ENCODE data around the gene PRDM8.

Gene PRDM8

DNA sequence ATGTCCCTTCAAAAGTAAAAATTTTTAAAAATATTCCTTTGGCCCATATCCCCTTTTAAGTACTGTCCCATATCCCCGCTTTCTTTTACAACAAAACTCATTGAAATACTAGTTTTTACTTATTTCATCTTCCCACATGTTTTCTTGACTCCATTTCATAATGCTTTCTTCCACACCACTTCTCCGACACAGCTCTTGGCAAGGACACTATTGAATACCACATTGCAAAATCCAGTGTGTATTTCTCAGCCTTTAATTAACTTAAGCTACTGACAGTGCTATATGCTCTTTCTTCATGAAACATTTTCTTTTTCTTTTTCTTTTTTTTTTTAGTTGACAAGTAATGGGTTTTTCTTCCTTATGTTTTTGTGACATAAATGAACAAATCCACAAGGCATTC is 28.8 kb downstream of the PRDM8 start:
- TF ChIP-seq, protein P1, sequence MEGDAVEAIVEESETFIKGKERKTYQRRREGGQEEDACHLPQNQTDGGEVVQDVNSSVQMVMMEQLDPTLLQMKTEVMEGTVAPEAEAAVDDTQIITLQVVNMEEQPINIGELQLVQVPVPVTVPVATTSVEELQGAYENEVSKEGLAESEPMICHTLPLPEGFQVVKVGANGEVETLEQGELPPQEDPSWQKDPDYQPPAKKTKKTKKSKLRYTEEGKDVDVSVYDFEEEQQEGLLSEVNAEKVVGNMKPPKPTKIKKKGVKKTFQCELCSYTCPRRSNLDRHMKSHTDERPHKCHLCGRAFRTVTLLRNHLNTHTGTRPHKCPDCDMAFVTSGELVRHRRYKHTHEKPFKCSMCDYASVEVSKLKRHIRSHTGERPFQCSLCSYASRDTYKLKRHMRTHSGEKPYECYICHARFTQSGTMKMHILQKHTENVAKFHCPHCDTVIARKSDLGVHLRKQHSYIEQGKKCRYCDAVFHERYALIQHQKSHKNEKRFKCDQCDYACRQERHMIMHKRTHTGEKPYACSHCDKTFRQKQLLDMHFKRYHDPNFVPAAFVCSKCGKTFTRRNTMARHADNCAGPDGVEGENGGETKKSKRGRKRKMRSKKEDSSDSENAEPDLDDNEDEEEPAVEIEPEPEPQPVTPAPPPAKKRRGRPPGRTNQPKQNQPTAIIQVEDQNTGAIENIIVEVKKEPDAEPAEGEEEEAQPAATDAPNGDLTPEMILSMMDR (conservative IDR thresholded peaks at IDR 0.05; ENCODE audit: low read depth, low read length), result no peak
- no peak overlapping the region for H3K4me3 ChIP-seq (ENCODE audit: low read depth, low read length)
- DNase-seq (ENCODE audit: low read depth), result no peak

GRCh38 chr4:80228460-80228859 is 31.2 kb downstream of the PRDM8 start:
- no peak for DNase-seq (ENCODE audit: low read depth)
- TF ChIP-seq, protein P1 (conservative IDR thresholded peaks at IDR 0.05; ENCODE audit: low read depth, low read length), result no peak
- no peak overlapping the region for H3K4me3 ChIP-seq (ENCODE audit: low read depth, low read length)

DNA sequence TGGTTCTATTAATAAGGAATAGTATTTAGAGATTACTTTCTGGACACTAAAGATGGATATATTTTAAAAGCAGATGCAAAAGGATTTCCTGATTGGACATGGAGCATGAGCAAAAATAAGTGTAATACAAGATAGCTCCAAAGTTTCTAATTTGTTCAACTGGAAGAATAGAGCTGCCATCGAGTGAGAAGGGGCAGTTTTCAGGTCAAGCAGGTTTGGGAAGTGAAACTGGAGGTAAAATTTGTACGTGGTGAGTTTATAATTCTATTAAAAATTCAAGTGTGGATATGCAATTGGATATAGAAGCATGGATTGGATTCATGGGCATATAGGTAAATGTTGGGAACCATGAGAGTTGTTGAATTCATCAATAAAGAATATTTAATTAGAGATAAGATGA is 31.8 kb downstream of the PRDM8 start:
- DNase-seq (ENCODE audit: low read depth), result no peak
- TF ChIP-seq, protein P1 (conservative IDR thresholded peaks at IDR 0.05; ENCODE audit: low read depth, low read length), result no peak
- H3K4me3 ChIP-seq (ENCODE audit: low read depth, low read length), result no peak overlapping the region

- no peak for DNase-seq (ENCODE audit: low read depth)
- TF ChIP-seq, protein P1 (conservative IDR thresholded peaks at IDR 0.05; ENCODE audit: low read depth, low read length), result no peak
- H3K4me3 ChIP-seq (ENCODE audit: low read depth, low read length), result no peak overlapping the region
Observed at GRCh38 chr4:80229590-80229989, 32.3 kb downstream of the PRDM8 start.

DNA sequence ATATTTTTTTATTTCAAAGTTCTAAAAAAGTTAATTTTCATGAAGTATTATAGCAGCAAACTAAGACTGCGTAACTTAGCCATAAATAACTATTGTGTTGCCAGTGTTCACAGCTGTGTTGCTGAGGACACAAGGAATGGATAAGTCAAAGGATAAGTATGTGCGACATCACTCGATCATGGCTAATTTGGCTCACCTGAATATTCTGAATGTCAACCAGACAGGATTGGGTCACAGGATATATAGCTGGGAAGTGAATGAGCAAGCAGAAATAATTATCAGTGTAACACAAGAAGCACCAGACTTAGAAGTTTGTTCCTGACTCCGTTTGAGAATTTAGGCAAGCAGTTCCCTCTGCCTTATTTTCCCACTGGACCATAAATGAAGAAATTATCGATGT is 33.9 kb downstream of the PRDM8 start:
- DNase-seq (ENCODE audit: low read depth), result no peak
- TF ChIP-seq, protein P1 (conservative IDR thresholded peaks at IDR 0.05; ENCODE audit: low read depth, low read length), result no peak

GRCh38 chr4:80232707-80233370 is 35.5 kb downstream of the PRDM8 start:
- H3K4me3 ChIP-seq (ENCODE audit: low read depth, low read length), result no peak overlapping the region
- DNase-seq (ENCODE audit: low read depth), result no peak

More for the DNA sequence above, 33.9 kb downstream of the PRDM8 start:
- H3K4me3 ChIP-seq (ENCODE audit: low read depth, low read length), result no peak overlapping the region

More at GRCh38 chr4:80232707-80233370, 35.5 kb downstream of the PRDM8 start:
- TF ChIP-seq, protein P1 (conservative IDR thresholded peaks at IDR 0.05; ENCODE audit: low read depth, low read length), result no peak
